ENCODE results near the gene ERRFI1. TPM values are rescaled to one million over a fixed set of nuclear protein-coding genes. Genes with fewer than 3 reads are reported as not detected.

The ERRFI1 gene
- total RNA-seq, 6 experiments from 2014 or later: 15.8 to 25.5 (median 19.0) TPM

- Mint-ChIP-seq H3K4me1 (ENCODE audit: low read depth) (peaks cover 31% of the 10 kb centered on the region), H3K36me3 (ENCODE audit: low read depth) (peaks cover 35% of the 10 kb centered on the region), H3K27me3 (ENCODE audit: insufficient read depth) (no peaks in the 10 kb centered on the region; the same call in 1 of the 2 replicates), H3K27ac (peak overlapping the region; percentile 82), H3K4me3 (no peak overlapping the region), H3K9me3 (no peaks in the 10 kb centered on the region)
- no peak for DNase-seq
- TF ChIP-seq, protein P1, sequence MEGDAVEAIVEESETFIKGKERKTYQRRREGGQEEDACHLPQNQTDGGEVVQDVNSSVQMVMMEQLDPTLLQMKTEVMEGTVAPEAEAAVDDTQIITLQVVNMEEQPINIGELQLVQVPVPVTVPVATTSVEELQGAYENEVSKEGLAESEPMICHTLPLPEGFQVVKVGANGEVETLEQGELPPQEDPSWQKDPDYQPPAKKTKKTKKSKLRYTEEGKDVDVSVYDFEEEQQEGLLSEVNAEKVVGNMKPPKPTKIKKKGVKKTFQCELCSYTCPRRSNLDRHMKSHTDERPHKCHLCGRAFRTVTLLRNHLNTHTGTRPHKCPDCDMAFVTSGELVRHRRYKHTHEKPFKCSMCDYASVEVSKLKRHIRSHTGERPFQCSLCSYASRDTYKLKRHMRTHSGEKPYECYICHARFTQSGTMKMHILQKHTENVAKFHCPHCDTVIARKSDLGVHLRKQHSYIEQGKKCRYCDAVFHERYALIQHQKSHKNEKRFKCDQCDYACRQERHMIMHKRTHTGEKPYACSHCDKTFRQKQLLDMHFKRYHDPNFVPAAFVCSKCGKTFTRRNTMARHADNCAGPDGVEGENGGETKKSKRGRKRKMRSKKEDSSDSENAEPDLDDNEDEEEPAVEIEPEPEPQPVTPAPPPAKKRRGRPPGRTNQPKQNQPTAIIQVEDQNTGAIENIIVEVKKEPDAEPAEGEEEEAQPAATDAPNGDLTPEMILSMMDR (IDR thresholded peaks at IDR 0.05): no peak
Observed at GRCh38 chr1:7994827-7995226, 31.3 kb downstream of the ERRFI1 start.

DNA sequence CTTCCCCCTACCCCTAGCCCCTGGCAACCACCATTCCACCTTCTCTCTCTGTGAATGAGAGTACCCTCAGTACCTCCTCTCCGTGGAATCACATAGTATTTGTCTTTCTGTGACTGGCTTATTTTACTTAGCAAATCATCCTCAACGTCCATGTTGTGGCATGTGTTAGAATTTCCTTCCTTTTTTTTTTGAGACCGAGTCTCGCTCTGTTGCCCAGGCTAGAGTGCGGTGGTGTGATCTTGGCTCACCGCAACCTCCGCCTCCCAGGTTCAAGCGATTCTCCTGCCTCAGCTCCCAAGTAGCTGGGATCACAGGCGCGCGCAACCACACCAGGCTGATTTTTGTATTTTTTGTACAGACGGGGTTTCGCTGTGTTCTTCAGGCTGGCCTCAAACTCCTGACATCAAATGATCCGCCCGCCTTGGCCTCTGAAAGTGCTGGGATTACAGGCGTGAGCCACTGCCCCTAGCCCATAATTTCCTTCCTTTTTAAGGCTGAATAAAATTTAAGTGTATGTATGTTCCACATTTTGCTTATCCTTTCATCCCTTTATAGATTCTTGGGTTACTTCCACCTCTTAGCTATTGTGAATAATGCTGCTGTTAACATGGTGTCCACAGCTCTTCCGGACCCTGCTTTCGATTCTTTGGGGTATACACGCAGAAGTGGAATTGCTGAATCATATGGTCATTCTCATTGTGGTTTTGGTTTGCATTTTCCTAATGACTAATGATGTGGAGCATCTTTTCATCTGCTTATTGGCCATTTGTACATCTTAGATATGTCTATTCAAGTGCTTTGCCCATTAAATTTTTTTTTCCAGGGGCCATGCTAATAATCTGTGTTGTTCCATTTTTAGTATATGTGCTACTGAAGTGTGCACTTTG lies 32.3 kb downstream of the ERRFI1 start:
- peak; percentile 79 for DNase-seq
- Mint-ChIP-seq H3K4me1 (ENCODE audit: low read depth) (peaks cover 41% of the 10 kb centered on the region), H3K27ac (peak overlapping the region; percentile 82), H3K9me3 (no peaks in the 10 kb centered on the region), H3K36me3 (ENCODE audit: low read depth) (peaks cover 36% of the 10 kb centered on the region), H3K27me3 (ENCODE audit: insufficient read depth) (no peaks in the 10 kb centered on the region; the same call in 1 of the 2 replicates), H3K4me3 (peak overlapping the region; percentile 60)
- TF ChIP-seq, protein P1 (IDR thresholded peaks at IDR 0.05): no peak

DNA sequence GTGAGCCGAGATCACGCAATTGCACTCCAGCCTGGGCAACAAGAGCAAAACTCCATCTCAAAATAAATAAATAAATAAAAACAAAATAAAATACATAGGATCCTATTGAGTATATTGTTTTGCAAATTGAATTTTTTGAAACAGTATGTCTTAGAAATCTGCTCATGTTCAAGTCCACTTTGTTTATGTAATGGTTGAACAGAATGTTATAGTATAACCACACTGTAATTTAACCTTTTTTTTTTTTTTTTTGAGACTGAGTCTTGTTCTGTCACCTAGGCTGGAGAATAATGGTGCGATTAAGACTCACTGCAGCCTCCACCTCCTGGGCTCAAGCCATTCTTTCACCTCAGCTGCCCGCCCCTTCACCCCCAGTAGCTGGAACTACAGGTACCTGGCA lies 33.2 kb downstream of the ERRFI1 start:
- peaks cover 35% of the 10 kb centered on the region for H3K36me3 Mint-ChIP-seq (ENCODE audit: low read depth)
- H3K4me3 Mint-ChIP-seq: no peak overlapping the region
- H3K4me1 Mint-ChIP-seq (ENCODE audit: low read depth): peaks cover 46% of the 10 kb centered on the region
- H3K27me3 Mint-ChIP-seq (ENCODE audit: insufficient read depth): no peaks in the 10 kb centered on the region; the same call in 1 of the 2 replicates
- TF ChIP-seq, protein P1 (IDR thresholded peaks at IDR 0.05): no peak
- H3K9me3 Mint-ChIP-seq: no peaks in the 10 kb centered on the region
- DNase-seq: no peak
- peak overlapping the region; percentile 29; the same call in 1 of the 2 replicates for H3K27ac Mint-ChIP-seq

DNA sequence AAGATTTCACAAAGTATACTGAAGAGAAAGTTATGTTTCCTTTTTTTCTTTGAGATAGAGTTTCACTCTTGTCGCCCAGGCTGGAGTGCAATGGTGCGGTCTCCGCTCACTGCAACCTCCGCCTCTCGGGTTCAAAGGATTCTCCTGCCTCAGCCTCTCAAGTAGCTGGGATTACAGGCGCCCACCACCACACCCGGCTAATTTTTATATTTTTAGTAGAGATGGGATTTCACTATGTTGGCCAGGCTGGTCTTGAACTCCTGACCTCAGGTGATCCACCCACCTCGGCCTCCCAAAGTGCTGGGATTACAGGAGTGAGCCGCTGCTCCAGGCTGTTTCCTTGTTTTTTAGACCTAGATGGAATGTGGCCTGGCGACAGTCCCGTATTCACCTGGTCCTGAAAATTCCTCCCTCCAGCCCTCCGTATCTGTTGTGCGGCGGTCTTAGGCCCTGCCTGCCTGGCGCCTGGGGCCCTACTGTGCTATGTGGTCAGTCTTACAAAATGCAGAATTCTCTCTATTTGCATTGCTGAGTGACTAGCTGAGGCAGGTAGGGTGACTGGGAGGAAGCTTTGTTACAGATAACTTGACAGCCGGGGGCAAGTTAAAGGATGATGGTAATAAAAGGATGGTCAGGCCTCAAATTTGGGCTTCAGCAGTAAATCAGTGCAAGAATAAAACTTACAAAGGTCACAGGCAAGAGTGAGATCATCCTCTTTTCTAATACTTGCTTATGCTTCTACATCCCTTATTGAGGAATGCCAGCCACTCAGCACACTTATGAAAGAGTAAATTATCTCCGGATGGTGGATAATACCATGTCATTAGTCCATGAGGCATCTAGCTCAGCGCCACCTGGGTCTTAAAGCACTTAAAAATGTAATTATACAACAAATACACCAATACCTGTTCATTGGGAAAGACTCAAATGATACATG lies 34.3 kb downstream of the ERRFI1 start:
- H3K4me1 Mint-ChIP-seq (ENCODE audit: low read depth): peaks cover 47% of the 10 kb centered on the region
- no peaks in the 10 kb centered on the region for H3K9me3 Mint-ChIP-seq
- H3K27ac Mint-ChIP-seq: no peak overlapping the region; the same call in 1 of the 2 replicates
- peaks cover 28% of the 10 kb centered on the region for H3K36me3 Mint-ChIP-seq (ENCODE audit: low read depth)
- TF ChIP-seq, protein P1 (IDR thresholded peaks at IDR 0.05): no peak
- DNase-seq: no peak
- H3K4me3 Mint-ChIP-seq: no peak overlapping the region
- H3K27me3 Mint-ChIP-seq (ENCODE audit: insufficient read depth): no peaks in the 10 kb centered on the region; the same call in 1 of the 2 replicates

DNA sequence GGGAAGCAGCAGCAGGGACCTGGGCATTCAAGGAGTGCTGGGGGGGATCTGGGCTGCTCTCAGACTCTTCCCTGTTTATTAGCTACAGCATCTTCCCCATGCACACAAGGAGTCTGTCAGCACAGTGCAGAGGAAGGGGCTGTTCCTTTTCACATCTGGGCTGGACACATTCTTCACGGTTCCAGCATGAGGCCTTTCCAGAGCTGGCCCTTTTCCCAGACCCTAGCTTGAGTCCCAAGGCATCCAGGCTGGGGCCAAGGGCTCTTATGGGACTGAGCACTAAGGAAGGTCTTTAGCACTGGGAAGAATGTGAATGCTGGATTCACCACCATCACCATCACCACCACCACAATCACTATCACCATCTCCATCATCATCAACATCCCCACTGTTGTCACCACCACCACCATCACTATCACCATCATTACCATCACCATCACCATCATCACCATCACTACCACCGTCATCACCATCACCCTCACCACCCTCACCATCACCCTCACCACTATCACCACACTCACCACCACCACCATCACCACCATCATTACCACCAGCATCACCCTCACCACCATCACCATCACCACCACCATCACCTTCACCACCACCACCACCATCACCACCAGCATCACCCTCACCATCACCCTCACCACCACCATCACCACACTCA lies 36.2 kb downstream of the ERRFI1 start:
- Mint-ChIP-seq H3K27me3 (ENCODE audit: insufficient read depth) (no peaks in the 10 kb centered on the region; the same call in 1 of the 2 replicates), H3K9me3 (no peaks in the 10 kb centered on the region), H3K27ac (no peak overlapping the region), H3K4me1 (ENCODE audit: low read depth) (peaks cover 48% of the 10 kb centered on the region), H3K36me3 (ENCODE audit: low read depth) (peaks cover 39% of the 10 kb centered on the region), H3K4me3 (no peak overlapping the region)
- no peak for DNase-seq
- TF ChIP-seq, protein P1 (IDR thresholded peaks at IDR 0.05): no peak

Data from HFFc6 (cell line).